Cardiac muscle cell (in vitro differentiated cells and primary cell): ENCODE measurements around the gene CLTCL1. TPM values are rescaled to one million over a fixed set of nuclear protein-coding genes. Genes with fewer than 3 reads are reported as not detected.

Experiments used
- DNase-seq, 2 donors: peaks; one replicate each; pipeline versions ENCODE4 v3.0.0 to v3.0.0-alpha.2; 2010 to 2017; ENCODE audit warnings: low read depth in 1 of 2, low spot score in 1 of 2
- H3K27ac ChIP-seq: fragments of 200-600 bp; sonication (generic); 2 replicates; pipeline ENCODE4 v1.5.1; 2016
- H3K27me3 ChIP-seq: fragments of 200-600 bp; sonication (generic); 2 replicates; pipeline ENCODE4 v1.6.0; 2016; ENCODE audit warnings: control low read depth
- H3K36me3 ChIP-seq: fragments of 200-600 bp; sonication (generic); 2 replicates; pipeline ENCODE4 v1.5.1; 2016; ENCODE audit warnings: control low read depth
- H3K4me1 ChIP-seq: fragments of 200-600 bp; sonication (generic); 2 replicates; pipeline ENCODE4 v1.8.1; 2017; ENCODE audit warnings: low read depth, mild to moderate bottlenecking, mixed run types
- H3K4me3 ChIP-seq: fragments of 200-600 bp; sonication (generic); 2 replicates; pipeline ENCODE4 v1.5.1; 2016; ENCODE audit warnings: mild to moderate bottlenecking
- H3K9me3 ChIP-seq: fragments of 200-600 bp; sonication (generic); 2 replicates; pipeline ENCODE4 v1.5.1; 2017; ENCODE audit warnings: low read depth, mild to moderate bottlenecking, control low read depth
- CTCF ChIP-seq: IDR thresholded peaks from 2 replicates; pipeline ENCODE4 v1.5.1; 2012; ENCODE audit warnings: low read depth, mild to moderate bottlenecking, low read length
- polyA plus RNA-seq: library from polyadenylated mRNA; unstranded; fragments of >200 nt; fragmentation: Nextera tagmentation; extraction: Ambion mirVana; gene quantifications from 2 replicates; pipeline ENCODE4 v1.2.1, GENCODE V29; 2016
- total RNA-seq: library from RNA; depleted of rRNA; stranded (reverse); fragments of >200 nt; gene quantifications from 2 replicates; pipeline ENCODE4 v1.2.3, GENCODE V29; 2016

The CLTCL1 gene
- total and polyA plus RNA-seq, 2 experiments from 2014 or later = 3.9 to 12.2 TPM

DNA sequence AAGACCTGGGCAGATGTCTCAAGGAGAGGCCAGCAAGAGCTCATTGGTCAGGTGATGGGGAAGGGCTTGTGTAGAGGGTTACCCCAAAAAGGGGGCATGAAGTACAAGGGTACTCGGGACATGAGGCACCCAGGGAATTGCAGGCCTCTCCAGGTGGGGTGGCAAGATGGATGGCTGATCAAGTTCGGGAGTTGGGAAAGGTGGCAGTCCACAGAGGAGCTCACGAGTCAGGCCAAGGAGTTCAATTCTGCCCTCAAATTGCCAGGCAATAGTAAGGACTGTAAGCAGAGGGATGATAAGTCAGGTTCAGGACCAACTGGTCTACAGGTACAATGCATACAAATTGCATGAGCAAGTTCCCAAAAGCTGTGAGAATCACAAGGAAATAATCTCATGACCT, 70.7 kb downstream of the CLTCL1 start:
- TF ChIP-seq CTCF = no peak

GRCh38 chr22:19218541-19219233, 72.8 kb downstream of the CLTCL1 start:
- DNase-seq = peak in 1 of 2 donors; percentile 8
- Histone ChIP-seq H3K27ac (peak overlapping the region; percentile 70), H3K4me1 (peaks cover 16% of the 10 kb centered on the region), H3K27me3 (no peaks in the 10 kb centered on the region), H3K9me3 (no peaks in the 10 kb centered on the region), H3K4me3 (no peak overlapping the region), H3K36me3 (no peaks in the 10 kb centered on the region)
- no peak for TF ChIP-seq CTCF

More for the DNA sequence above, 70.7 kb downstream of the CLTCL1 start:
- Histone ChIP-seq H3K4me1 (peaks cover 16% of the 10 kb centered on the region), H3K27ac (no peak overlapping the region), H3K36me3 (no peaks in the 10 kb centered on the region), H3K27me3 (no peaks in the 10 kb centered on the region), H3K9me3 (no peaks in the 10 kb centered on the region), H3K4me3 (no peak overlapping the region)
- DNase-seq = no peak

DNA sequence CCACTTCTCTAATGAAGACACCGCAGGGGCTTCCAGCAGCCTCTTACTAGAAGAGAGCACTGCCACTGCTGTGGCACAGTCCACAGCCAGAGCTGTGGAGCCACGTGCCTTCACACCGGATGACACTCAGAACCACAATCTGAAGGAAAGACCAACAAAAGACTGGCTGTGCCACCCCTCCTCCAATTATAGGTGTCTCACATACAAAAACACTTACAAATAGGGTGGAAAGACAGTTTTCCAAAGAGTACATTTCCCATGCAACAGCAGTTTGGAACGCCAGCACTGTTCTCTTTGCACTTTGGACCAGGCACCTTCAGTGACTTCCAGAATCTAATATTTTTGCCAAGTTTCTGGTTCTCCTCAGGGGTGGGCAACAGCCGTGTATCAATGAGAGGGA, 74.9 kb downstream of the CLTCL1 start:
- no peak for DNase-seq
- Histone ChIP-seq H3K9me3 (no peaks in the 10 kb centered on the region), H3K27me3 (no peaks in the 10 kb centered on the region), H3K4me3 (no peak overlapping the region), H3K36me3 (no peaks in the 10 kb centered on the region), H3K27ac (no peak overlapping the region), H3K4me1 (peaks cover 16% of the 10 kb centered on the region)
- TF ChIP-seq CTCF = no peak

DNA sequence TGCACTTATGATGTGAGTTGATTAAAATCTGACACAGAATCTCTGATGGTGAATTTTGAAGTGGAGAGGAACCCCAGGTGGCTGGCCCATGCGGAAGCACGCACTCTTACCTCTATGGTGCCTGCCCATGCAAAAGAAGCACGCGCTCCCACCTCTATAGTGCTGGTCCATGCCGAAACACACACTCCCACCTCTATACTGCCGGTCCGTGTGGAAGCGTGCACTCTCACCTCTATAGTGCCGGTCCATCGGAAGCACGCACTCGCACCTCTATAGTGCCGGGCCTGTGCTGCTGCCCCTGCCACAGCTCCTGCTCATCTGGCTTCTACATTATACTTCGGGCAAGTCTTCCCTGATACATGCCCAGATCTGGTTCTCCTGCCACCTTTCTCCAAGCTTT, 76.2 kb downstream of the CLTCL1 start:
- no peak for TF ChIP-seq CTCF
- H3K27me3 ChIP-seq = no peaks in the 10 kb centered on the region

GRCh38 chr22:19214078-19214473, 77.4 kb downstream of the CLTCL1 start:
- no peak for TF ChIP-seq CTCF
- Histone ChIP-seq H3K9me3 (no peaks in the 10 kb centered on the region), H3K4me3 (no peak overlapping the region), H3K36me3 (no peaks in the 10 kb centered on the region), H3K27ac (no peak overlapping the region), H3K27me3 (no peaks in the 10 kb centered on the region), H3K4me1 (peaks cover 16% of the 10 kb centered on the region)
- DNase-seq = peak in 1 of 2 donors; percentile 43

More for the DNA sequence above, 76.2 kb downstream of the CLTCL1 start:
- no peak overlapping the region for H3K27ac ChIP-seq
- no peaks in the 10 kb centered on the region for H3K9me3 ChIP-seq
- peaks cover 16% of the 10 kb centered on the region for H3K4me1 ChIP-seq
- no peaks in the 10 kb centered on the region for H3K36me3 ChIP-seq
- no peak for DNase-seq
- H3K4me3 ChIP-seq = no peak overlapping the region
